Measurements from ENCODE around the gene THY1. TPM values are rescaled to one million over a fixed set of nuclear protein-coding genes. Genes with fewer than 3 reads are reported as not detected.
"Not testable (repeated sequence)": the region's sequence is repeated elsewhere in the genome, so short reads cannot be mapped to it uniquely, and the experiment has no call there.

Gene THY1
- total RNA-seq, 4 donors from 2014 or later, result 14.1 to 43.4 (median 30.6) TPM

DNA sequence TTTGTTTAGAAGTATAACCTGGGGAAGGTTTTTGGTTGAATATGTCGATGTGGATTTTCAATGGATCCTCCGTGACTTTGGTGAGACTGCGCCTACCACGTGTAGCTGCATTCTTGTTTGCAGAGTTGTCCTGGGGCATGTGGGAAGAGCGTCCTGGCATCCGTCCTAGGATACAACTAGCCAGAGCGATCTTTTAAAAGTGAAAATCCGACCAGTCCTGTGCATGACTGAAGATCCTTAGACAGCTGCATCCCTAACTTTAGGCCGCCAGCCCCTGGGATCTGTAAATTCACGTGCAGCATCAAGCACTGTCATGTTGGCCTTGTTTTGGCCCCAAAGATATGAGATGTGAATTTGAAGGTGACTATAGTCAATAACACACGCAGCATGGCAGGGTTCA, 22.4 kb upstream of the THY1 start:
- no peak for DNase-seq
- intact Hi-C loops (cut with DNase I), result no loop called here
- WGBS, 2 donors, result 86 to 88% methylated on average over 11 of the region's 11 CpGs
- no peak for TF ChIP-seq POLR2A (IDR thresholded peaks at IDR 0.05)
- TF ChIP-seq, protein P1, sequence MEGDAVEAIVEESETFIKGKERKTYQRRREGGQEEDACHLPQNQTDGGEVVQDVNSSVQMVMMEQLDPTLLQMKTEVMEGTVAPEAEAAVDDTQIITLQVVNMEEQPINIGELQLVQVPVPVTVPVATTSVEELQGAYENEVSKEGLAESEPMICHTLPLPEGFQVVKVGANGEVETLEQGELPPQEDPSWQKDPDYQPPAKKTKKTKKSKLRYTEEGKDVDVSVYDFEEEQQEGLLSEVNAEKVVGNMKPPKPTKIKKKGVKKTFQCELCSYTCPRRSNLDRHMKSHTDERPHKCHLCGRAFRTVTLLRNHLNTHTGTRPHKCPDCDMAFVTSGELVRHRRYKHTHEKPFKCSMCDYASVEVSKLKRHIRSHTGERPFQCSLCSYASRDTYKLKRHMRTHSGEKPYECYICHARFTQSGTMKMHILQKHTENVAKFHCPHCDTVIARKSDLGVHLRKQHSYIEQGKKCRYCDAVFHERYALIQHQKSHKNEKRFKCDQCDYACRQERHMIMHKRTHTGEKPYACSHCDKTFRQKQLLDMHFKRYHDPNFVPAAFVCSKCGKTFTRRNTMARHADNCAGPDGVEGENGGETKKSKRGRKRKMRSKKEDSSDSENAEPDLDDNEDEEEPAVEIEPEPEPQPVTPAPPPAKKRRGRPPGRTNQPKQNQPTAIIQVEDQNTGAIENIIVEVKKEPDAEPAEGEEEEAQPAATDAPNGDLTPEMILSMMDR (IDR thresholded peaks at IDR 0.05), result no peak
- H3K27me3 ChIP-seq, result no peaks in the 10 kb centered on the region
- H3K4me1 ChIP-seq, result no peaks in the 10 kb centered on the region
- H3K9me3 ChIP-seq, result no peaks in the 10 kb centered on the region
- H3K36me3 ChIP-seq, result no peaks in the 10 kb centered on the region
- H3K27ac ChIP-seq, result no peak overlapping the region
- no peak overlapping the region for H3K4me3 ChIP-seq (replicated peaks in 1 of 3)

DNA sequence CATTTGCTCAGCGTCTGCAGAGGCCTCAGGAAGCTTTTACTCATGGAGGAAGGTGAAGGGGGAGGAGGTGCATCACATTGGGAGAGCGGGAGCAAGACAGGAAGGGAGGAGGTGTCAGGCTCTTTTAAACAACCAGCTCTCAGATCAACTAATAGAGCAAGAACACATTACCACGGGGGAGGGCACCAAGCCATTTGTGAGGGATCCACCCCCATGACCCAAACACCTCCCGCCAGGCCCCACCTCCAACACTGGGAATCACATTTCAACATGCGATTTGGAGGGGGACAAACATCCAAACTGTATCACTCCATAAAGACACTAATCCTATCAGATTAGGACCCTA, 18.9 kb upstream of the THY1 start:
- H3K4me1 ChIP-seq, result no peaks in the 10 kb centered on the region
- no peaks in the 10 kb centered on the region for H3K36me3 ChIP-seq
- no peaks in the 10 kb centered on the region for H3K9me3 ChIP-seq
- TF ChIP-seq POLR2A (IDR thresholded peaks at IDR 0.05), result no peak
- TF ChIP-seq, protein P1 (IDR thresholded peaks at IDR 0.05), result no peak
- intact Hi-C loops (cut with DNase I), result no loop called here
- DNase-seq, result no peak
- WGBS, 2 donors, result 69 to 72% methylated on average over 5 of the region's 5 CpGs
- no peaks in the 10 kb centered on the region for H3K27me3 ChIP-seq
- no peak overlapping the region for H3K4me3 ChIP-seq (replicated peaks in 1 of 3)
- no peak overlapping the region for H3K27ac ChIP-seq

DNA sequence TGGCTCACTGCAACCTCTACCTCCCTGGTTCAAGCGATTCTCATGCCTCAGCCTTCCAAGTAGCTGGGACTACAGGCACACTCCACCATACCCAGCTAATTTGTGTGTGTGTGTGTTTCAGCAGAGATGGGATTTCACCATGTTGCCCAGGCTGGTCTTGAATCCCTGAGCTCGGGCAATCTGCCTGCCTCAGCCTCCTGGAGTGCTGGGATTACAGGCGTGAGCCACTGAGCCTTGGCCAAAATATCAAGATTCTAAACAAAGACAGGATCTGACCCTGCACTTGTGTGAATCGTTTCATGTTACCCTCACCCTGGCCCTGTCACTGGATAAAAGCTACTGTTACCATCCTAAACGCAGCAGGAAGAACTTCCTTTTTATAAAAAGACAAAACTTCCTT, 15.6 kb upstream of the THY1 start:
- no peak for TF ChIP-seq POLR2A (IDR thresholded peaks at IDR 0.05)
- TF ChIP-seq, protein P1 (IDR thresholded peaks at IDR 0.05), result no peak
- no peaks in the 10 kb centered on the region for H3K9me3 ChIP-seq
- H3K4me3 ChIP-seq (replicated peaks in 1 of 3), result no peak overlapping the region
- intact Hi-C loops (cut with DNase I), result no loop called here
- H3K27me3 ChIP-seq, result no peaks in the 10 kb centered on the region
- H3K4me1 ChIP-seq, result no peaks in the 10 kb centered on the region
- no peak for DNase-seq
- 45 to 54% methylated on average over 5 of the region's 5 CpGs for WGBS, 2 donors
- no peaks in the 10 kb centered on the region for H3K36me3 ChIP-seq
- H3K27ac ChIP-seq, result no peak overlapping the region

DNA sequence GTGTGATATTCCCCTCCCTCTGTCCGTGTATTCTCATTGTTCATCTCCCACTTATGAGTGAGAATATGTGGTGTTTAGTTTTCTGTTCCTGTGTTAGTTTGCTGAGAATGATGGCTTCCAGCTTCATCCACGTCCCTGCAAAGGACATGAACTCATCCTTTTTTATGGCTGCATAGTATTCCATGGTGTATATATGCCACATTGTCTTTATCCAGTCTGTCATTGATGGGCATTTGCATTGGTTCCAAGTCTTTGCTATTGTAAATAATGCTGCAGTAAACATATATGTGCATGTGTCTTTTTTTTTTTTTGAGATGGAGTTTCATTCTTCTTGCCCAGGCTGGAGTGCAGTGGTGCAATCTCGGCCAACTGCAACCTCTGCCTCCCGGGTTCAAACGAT, 14.5 kb upstream of the THY1 start:
- H3K36me3 ChIP-seq; H3K27ac ChIP-seq; DNase-seq; H3K4me1 ChIP-seq; H3K4me3 ChIP-seq (replicated peaks in 1 of 3); H3K27me3 ChIP-seq; intact Hi-C loops (cut with DNase I); H3K9me3 ChIP-seq: not testable (repeated sequence)
- WGBS, 2 donors, result 93 to 95% methylated on average over 5 of the region's 5 CpGs

DNA sequence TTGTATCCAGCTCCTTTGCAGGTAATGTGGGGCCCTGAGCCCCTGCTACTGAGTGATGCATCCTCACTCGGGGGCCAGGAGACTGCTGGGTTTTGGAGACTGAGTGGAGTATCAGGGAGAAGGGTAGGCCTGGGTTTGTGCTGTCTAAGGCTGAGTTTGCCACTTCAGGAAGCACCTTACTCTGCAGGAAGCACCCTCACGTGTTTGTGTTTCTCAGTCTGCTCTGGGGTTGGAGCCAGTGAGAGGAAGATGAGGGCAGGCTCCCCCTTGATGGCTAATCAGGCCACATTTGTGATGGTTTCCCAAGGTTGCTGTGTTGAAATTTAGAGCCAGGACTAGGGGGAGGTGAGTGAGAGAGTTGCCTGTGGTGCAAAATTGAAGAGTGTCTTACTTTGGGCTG, 13.7 kb upstream of the THY1 start:
- TF ChIP-seq, protein P1 (IDR thresholded peaks at IDR 0.05), result no peak
- TF ChIP-seq POLR2A (IDR thresholded peaks at IDR 0.05), result no peak
- Histone ChIP-seq H3K27me3 (no peaks in the 10 kb centered on the region), H3K4me3 (replicated peaks in 1 of 3) (no peak overlapping the region), H3K9me3 (no peaks in the 10 kb centered on the region), H3K36me3 (no peaks in the 10 kb centered on the region), H3K4me1 (no peaks in the 10 kb centered on the region), H3K27ac (no peak overlapping the region)
- no peak for DNase-seq
- intact Hi-C loops (cut with DNase I), result no loop called here
- 71 to 81% methylated on average over 2 of the region's 2 CpGs for WGBS, 2 donors

DNA sequence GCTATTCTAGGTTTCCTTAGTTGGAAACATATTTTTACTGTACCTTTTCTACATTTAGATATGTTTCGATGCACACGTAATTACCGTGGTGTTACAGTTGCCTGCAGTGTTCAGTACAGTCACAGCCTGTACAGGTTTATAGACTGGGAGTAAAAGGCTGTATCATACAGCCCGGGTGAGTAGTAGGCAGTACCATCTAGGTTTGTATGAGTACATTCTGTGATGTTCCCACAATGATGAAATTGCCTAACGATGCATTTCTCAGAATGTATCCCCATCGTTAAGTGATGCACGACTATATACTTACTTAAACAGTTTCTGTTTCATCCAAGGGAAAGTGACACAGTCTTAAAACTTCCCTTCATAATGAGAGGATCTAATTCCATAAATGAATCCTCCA, 13.1 kb upstream of the THY1 start:
- no peaks in the 10 kb centered on the region for H3K4me1 ChIP-seq
- H3K9me3 ChIP-seq, result no peaks in the 10 kb centered on the region
- DNase-seq, result no peak
- H3K27ac ChIP-seq, result no peak overlapping the region
- WGBS, 2 donors, result 88 to 91% methylated on average over 7 of the region's 7 CpGs
- H3K27me3 ChIP-seq, result no peaks in the 10 kb centered on the region
- no peaks in the 10 kb centered on the region for H3K36me3 ChIP-seq
- intact Hi-C loops (cut with DNase I), result no loop called here
- H3K4me3 ChIP-seq (replicated peaks in 1 of 3), result no peak overlapping the region
- TF ChIP-seq, protein P1 (IDR thresholded peaks at IDR 0.05), result no peak
- TF ChIP-seq POLR2A (IDR thresholded peaks at IDR 0.05), result no peak

Data from thyroid gland (tissue), 4 donors.